IPS-15b (cell line): ENCODE data around the gene ZNRF1.

Experiments
- H3K27me3 ChIP-seq: one replicate; pipeline ENCODE4 v1.6.1; 2013; ENCODE audit warnings: low read length; ENCODE audit not compliant: control insufficient read depth, insufficient read depth
- H3K36me3 ChIP-seq: one replicate; pipeline ENCODE4 v1.6.1; 2013; ENCODE audit warnings: low read length; ENCODE audit not compliant: control insufficient read depth, insufficient read depth
- H3K4me1 ChIP-seq: one replicate; pipeline ENCODE4 v1.6.1; 2013; ENCODE audit warnings: mild to moderate bottlenecking, low read length; ENCODE audit not compliant: control insufficient read depth, insufficient read depth
- H3K4me3 ChIP-seq: one replicate; pipeline ENCODE4 v1.5.1; 2013; ENCODE audit warnings: low read depth, low read length
- H3K9ac ChIP-seq: one replicate; pipeline ENCODE4 v1.6.1; 2013; ENCODE audit warnings: low read depth, mild to moderate bottlenecking, low read length
- H3K9me3 ChIP-seq: one replicate; pipeline ENCODE4 v1.6.1; 2013; ENCODE audit warnings: mild to moderate bottlenecking, low read length; ENCODE audit not compliant: control insufficient read depth, insufficient read depth

Gene ZNRF1

GRCh38 chr16:75029854-75030253, 31.0 kb downstream of the ZNRF1 start:
- no peak overlapping the region for H3K4me3 ChIP-seq
- no peaks in the 10 kb centered on the region for H3K9me3 ChIP-seq
- no peaks in the 10 kb centered on the region for H3K27me3 ChIP-seq
- H3K36me3 ChIP-seq, result peaks cover 3% of the 10 kb centered on the region
- H3K4me1 ChIP-seq, result peaks cover 3% of the 10 kb centered on the region
- H3K9ac ChIP-seq, result no peak overlapping the region

- peaks cover 3% of the 10 kb centered on the region for H3K36me3 ChIP-seq
- H3K4me1 ChIP-seq, result peaks cover under 1% of the 10 kb centered on the region
- H3K9me3 ChIP-seq, result peaks cover 2% of the 10 kb centered on the region
- no peaks in the 10 kb centered on the region for H3K27me3 ChIP-seq
- no peak overlapping the region for H3K4me3 ChIP-seq
- H3K9ac ChIP-seq, result no peak overlapping the region
Measured at GRCh38 chr16:75032655-75033054, 33.8 kb downstream of the ZNRF1 start.

GRCh38 chr16:75035410-75035968, 36.7 kb downstream of the ZNRF1 start:
- Histone ChIP-seq H3K36me3 (no peaks in the 10 kb centered on the region), H3K27me3 (no peaks in the 10 kb centered on the region), H3K4me1 (no peaks in the 10 kb centered on the region), H3K9me3 (peaks cover 2% of the 10 kb centered on the region), H3K9ac (no peak overlapping the region), H3K4me3 (no peak overlapping the region)

- Histone ChIP-seq H3K9me3 (peaks cover 2% of the 10 kb centered on the region), H3K9ac (no peak overlapping the region), H3K4me3 (no peak overlapping the region), H3K36me3 (no peaks in the 10 kb centered on the region), H3K27me3 (no peaks in the 10 kb centered on the region), H3K4me1 (no peaks in the 10 kb centered on the region)
Measured at GRCh38 chr16:75038036-75038858, 39.4 kb downstream of the ZNRF1 start.

- Histone ChIP-seq H3K4me3 (no peak overlapping the region), H3K4me1 (no peaks in the 10 kb centered on the region), H3K9ac (no peak overlapping the region), H3K9me3 (peaks cover 2% of the 10 kb centered on the region), H3K36me3 (no peaks in the 10 kb centered on the region), H3K27me3 (no peaks in the 10 kb centered on the region)
Measured at GRCh38 chr16:75039941-75040340, 41.1 kb downstream of the ZNRF1 start.

GRCh38 chr16:75042426-75043174, 43.8 kb downstream of the ZNRF1 start:
- Histone ChIP-seq H3K4me3 (no peak overlapping the region), H3K9ac (no peak overlapping the region), H3K27me3 (no peaks in the 10 kb centered on the region), H3K4me1 (no peaks in the 10 kb centered on the region), H3K36me3 (no peaks in the 10 kb centered on the region), H3K9me3 (no peaks in the 10 kb centered on the region)

GRCh38 chr16:75043175-75043895, 44.5 kb downstream of the ZNRF1 start:
- no peaks in the 10 kb centered on the region for H3K9me3 ChIP-seq

GRCh38 chr16:75044800-75045361, 46.1 kb downstream of the ZNRF1 start:
- Histone ChIP-seq H3K27me3 (no peaks in the 10 kb centered on the region), H3K4me3 (no peak overlapping the region), H3K9me3 (no peaks in the 10 kb centered on the region), H3K4me1 (no peaks in the 10 kb centered on the region), H3K9ac (no peak overlapping the region), H3K36me3 (no peaks in the 10 kb centered on the region)

More at GRCh38 chr16:75043175-75043895, 44.5 kb downstream of the ZNRF1 start:
- Histone ChIP-seq H3K27me3 (no peaks in the 10 kb centered on the region), H3K4me1 (no peaks in the 10 kb centered on the region), H3K36me3 (no peaks in the 10 kb centered on the region), H3K4me3 (no peak overlapping the region), H3K9ac (no peak overlapping the region)

- H3K27me3 ChIP-seq, result no peaks in the 10 kb centered on the region
- no peak overlapping the region for H3K4me3 ChIP-seq
- no peak overlapping the region for H3K9ac ChIP-seq
- no peaks in the 10 kb centered on the region for H3K4me1 ChIP-seq
- H3K36me3 ChIP-seq, result no peaks in the 10 kb centered on the region
- H3K9me3 ChIP-seq, result no peaks in the 10 kb centered on the region
Measured at GRCh38 chr16:75045424-75045823, 46.6 kb downstream of the ZNRF1 start.

GRCh38 chr16:75048054-75048453, 49.2 kb downstream of the ZNRF1 start:
- Histone ChIP-seq H3K9me3 (no peaks in the 10 kb centered on the region), H3K4me3 (no peak overlapping the region), H3K27me3 (no peaks in the 10 kb centered on the region), H3K4me1 (peaks cover 4% of the 10 kb centered on the region), H3K36me3 (no peaks in the 10 kb centered on the region), H3K9ac (no peak overlapping the region)

- no peak overlapping the region for H3K9ac ChIP-seq
- no peaks in the 10 kb centered on the region for H3K27me3 ChIP-seq
- H3K4me1 ChIP-seq, result peaks cover 4% of the 10 kb centered on the region
Measured at GRCh38 chr16:75048530-75048929, 49.7 kb downstream of the ZNRF1 start.

More at GRCh38 chr16:75048530-75048929, 49.7 kb downstream of the ZNRF1 start:
- Histone ChIP-seq H3K36me3 (no peaks in the 10 kb centered on the region), H3K9me3 (no peaks in the 10 kb centered on the region), H3K4me3 (no peak overlapping the region)
